ENCODE data around the gene CPNE4. TPM values are rescaled to one million over a fixed set of nuclear protein-coding genes. Genes with fewer than 3 reads are reported as not detected.

CPNE4 gene
- total and polyA plus RNA-seq, 7 donors = 0.03 to 0.04 TPM; not detected in 5

DNA sequence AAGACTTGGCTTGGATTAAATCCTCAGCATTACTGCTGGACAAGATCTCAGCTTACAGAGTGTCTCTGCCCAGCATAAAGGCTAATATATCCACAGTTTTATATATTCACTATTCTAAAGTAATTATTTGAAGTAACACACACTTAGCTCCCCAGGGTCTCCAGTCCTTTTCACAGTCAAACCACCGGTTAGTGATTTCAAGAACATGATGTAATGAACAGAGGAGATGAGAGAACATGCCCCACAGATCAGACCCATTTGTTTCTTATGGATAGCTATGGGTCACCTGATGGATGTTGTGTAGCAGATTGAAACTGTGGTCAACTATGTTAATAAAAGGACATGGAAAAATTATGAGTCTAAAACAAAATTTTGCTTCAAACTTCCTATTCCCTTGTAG is 487.2 kb downstream of the CPNE4 start:
- H3K4me3 ChIP-seq = no peak overlapping the region
- H3K36me3 ChIP-seq (ENCODE audit: insufficient read depth in 1 of 2, low read depth in 1 of 2) = no peaks in the 10 kb centered on the region
- DNase-seq (no peak), ATAC-seq (no peak)
- H3K9me3 ChIP-seq = no peaks in the 10 kb centered on the region
- WGBS, 3 donors = 63 to 79% (median 71%) methylated on average over 1 of the region's 1 CpG
- no peaks in the 10 kb centered on the region for H3K4me1 ChIP-seq
- peaks cover 0 to 3% (median 0%) of the 10 kb centered on the region in 3 donors for H3K27me3 ChIP-seq (ENCODE audit: insufficient read depth in 3 of 3, low read length in 2 of 3)
- TF ChIP-seq, protein P1, sequence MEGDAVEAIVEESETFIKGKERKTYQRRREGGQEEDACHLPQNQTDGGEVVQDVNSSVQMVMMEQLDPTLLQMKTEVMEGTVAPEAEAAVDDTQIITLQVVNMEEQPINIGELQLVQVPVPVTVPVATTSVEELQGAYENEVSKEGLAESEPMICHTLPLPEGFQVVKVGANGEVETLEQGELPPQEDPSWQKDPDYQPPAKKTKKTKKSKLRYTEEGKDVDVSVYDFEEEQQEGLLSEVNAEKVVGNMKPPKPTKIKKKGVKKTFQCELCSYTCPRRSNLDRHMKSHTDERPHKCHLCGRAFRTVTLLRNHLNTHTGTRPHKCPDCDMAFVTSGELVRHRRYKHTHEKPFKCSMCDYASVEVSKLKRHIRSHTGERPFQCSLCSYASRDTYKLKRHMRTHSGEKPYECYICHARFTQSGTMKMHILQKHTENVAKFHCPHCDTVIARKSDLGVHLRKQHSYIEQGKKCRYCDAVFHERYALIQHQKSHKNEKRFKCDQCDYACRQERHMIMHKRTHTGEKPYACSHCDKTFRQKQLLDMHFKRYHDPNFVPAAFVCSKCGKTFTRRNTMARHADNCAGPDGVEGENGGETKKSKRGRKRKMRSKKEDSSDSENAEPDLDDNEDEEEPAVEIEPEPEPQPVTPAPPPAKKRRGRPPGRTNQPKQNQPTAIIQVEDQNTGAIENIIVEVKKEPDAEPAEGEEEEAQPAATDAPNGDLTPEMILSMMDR (IDR thresholded peaks at IDR 0.05) = no peak
- H3K27ac ChIP-seq = no peak overlapping the region
- intact Hi-C loops (cut with DNase I) = no loop called here

- H3K36me3 ChIP-seq (ENCODE audit: insufficient read depth in 1 of 2, low read depth in 1 of 2) = no peaks in the 10 kb centered on the region
- intact Hi-C loops (cut with DNase I) = no loop called here
- H3K27ac ChIP-seq = no peak overlapping the region
- TF ChIP-seq, protein P1 (IDR thresholded peaks at IDR 0.05) = no peak
- ATAC-seq = no peak
- no peaks in the 10 kb centered on the region for H3K9me3 ChIP-seq
- no peaks in the 10 kb centered on the region for H3K4me1 ChIP-seq
- no peak for DNase-seq
- H3K4me3 ChIP-seq = no peak overlapping the region
- peaks cover 0 to 3% (median 0%) of the 10 kb centered on the region in 3 donors for H3K27me3 ChIP-seq (ENCODE audit: insufficient read depth in 3 of 3, low read length in 2 of 3)
Measured at GRCh38 chr3:131546441-131546840, 488.4 kb downstream of the CPNE4 start.

DNA sequence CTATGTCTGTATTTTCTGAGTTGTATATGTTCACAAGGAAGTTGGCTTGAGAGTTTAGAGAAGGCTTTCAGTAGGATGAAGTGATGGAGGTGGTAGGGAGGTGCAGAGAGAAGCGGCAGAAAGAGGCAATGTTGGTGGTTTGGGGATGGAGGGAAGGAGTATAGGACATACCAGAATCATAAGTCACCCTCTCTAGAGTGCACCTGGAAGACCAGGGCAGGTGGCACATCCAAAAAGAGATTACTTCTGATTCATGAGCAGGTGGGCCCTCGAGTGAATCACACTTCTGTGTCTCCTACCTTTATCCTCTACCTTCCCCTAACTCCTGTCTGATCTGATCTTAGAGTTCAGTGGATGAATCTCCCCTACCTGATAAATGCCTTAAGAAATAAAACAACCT is 490.3 kb downstream of the CPNE4 start:
- H3K36me3 ChIP-seq (ENCODE audit: insufficient read depth in 1 of 2, low read depth in 1 of 2) = no peaks in the 10 kb centered on the region
- peaks cover 0 to 3% (median 0%) of the 10 kb centered on the region in 3 donors for H3K27me3 ChIP-seq (ENCODE audit: insufficient read depth in 3 of 3, low read length in 2 of 3)
- ATAC-seq (no peak), DNase-seq (no peak)
- no peaks in the 10 kb centered on the region for H3K9me3 ChIP-seq
- no peak overlapping the region for H3K4me3 ChIP-seq
- 75 to 80% (median 76%) methylated on average over 2 of the region's 2 CpGs for WGBS, 3 donors
- H3K27ac ChIP-seq = peak overlapping the region; percentile 13
- TF ChIP-seq, protein P1 (IDR thresholded peaks at IDR 0.05) = no peak
- H3K4me1 ChIP-seq = no peaks in the 10 kb centered on the region
- intact Hi-C loops (cut with DNase I) = no loop called here

- peak; percentile 91 to 98 (median 96) for ATAC-seq
- TF ChIP-seq, protein P1 (IDR thresholded peaks at IDR 0.05) = no peak
- no peaks in the 10 kb centered on the region for H3K36me3 ChIP-seq (ENCODE audit: insufficient read depth in 1 of 2, low read depth in 1 of 2)
- intact Hi-C loops (cut with DNase I) = no loop called here
- H3K9me3 ChIP-seq = no peaks in the 10 kb centered on the region
- peaks cover 0 to under 1% (median 0%) of the 10 kb centered on the region in 3 donors for H3K27me3 ChIP-seq (ENCODE audit: insufficient read depth in 3 of 3, low read length in 2 of 3)
- no peaks in the 10 kb centered on the region for H3K4me1 ChIP-seq
- peak; percentile 65 to 78 for DNase-seq
- H3K27ac ChIP-seq = peak overlapping the region; percentile 13
- H3K4me3 ChIP-seq = no peak overlapping the region
Measured at GRCh38 chr3:131543714-131544113, 491.1 kb downstream of the CPNE4 start.

DNA sequence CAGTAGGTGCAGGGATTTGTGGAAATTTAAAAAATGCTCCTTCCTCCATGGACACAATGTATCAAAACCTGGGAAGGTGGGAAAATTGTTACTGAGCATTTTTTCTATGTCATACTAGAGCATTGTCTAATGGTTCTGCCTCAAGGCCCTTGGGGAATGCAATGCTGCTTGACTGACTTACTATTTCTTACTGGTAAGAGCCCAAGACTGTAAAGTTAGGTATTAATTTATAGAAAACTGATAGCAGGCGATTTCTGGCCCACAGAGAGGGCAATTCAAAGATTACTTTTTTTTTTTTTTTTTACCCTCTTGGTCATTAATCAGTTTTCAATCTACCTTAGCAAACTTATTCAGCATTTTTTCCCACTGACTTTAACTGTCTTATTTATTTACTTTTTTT is 493.5 kb downstream of the CPNE4 start:
- whole genome bisulfite sequencing, 3 donors = 88 to 100% (median 93%) methylated on average over 1 of the region's 1 CpG
- H3K27ac ChIP-seq = no peak overlapping the region
- no peaks in the 10 kb centered on the region for H3K36me3 ChIP-seq (ENCODE audit: insufficient read depth in 1 of 2, low read depth in 1 of 2)
- ATAC-seq (no peak), DNase-seq (no peak)
- H3K4me1 ChIP-seq = no peaks in the 10 kb centered on the region
- intact Hi-C loops (cut with DNase I) = no loop called here
- H3K4me3 ChIP-seq = no peak overlapping the region
- TF ChIP-seq, protein P1 (IDR thresholded peaks at IDR 0.05) = no peak
- H3K9me3 ChIP-seq = no peaks in the 10 kb centered on the region
- H3K27me3 ChIP-seq (ENCODE audit: insufficient read depth in 3 of 3, low read length in 2 of 3) = no peaks in the 10 kb centered on the region
